GM12878 (cell line): ENCODE measurements around the gene PLAC8L1. TPM values are rescaled to one million over a fixed set of nuclear protein-coding genes. Genes with fewer than 3 reads are reported as not detected.

Experiments
- ATAC-seq: fragments of 200-7000 bp; cut with Tn5 transposase; 3 replicates; pipeline ENCODE4 v1.9.1; 2020; ENCODE audit warnings: mild to moderate bottlenecking, moderate library complexity
- BruUV-seq: library from RNA; stranded (reverse); fragments of 400-500 nt; replicated peaks from 2 replicates; lab custom pipeline; 2021; lab: Mats Ljungman, UMichigan
- CTCF ChIA-PET: fragments of 300-600 bp; sonication (Branson Sonifier 250); formaldehyde crosslinking; extraction: SDS; loops from one replicate; lab custom pipeline; 2021; ENCODE audit warnings: inconsistent platforms; lab: Yijun Ruan, JAX
- POLR2A ChIA-PET: fragments of 350-600 bp; formaldehyde crosslinking; extraction: SDS; loops from one replicate; lab custom pipeline; 2021; ENCODE audit warnings: inconsistent platforms; lab: Charles Lee
- RAD21 ChIA-PET: fragments of 300-600 bp; sonication (Branson Sonifier 250); formaldehyde crosslinking; loops from one replicate; lab custom pipeline; 2023; ENCODE audit warnings: antibody characterized with exemption; ENCODE audit not compliant: unreplicated experiment; lab: Charles Lee
- SMC1A ChIA-PET: fragments of 300-600 bp; sonication (Branson Sonifier 250); formaldehyde crosslinking; loops from one replicate; lab custom pipeline; 2023; ENCODE audit not compliant: unreplicated experiment, uncharacterized antibody; lab: Charles Lee
- DNase-seq: peaks from one replicate; pipeline ENCODE4 v3.0.0-alpha.2; 2011; ENCODE audit warnings: low read depth, low spot score
- FAIRE-seq: peaks from 3 replicates; lab custom pipeline; 2011; peaks lifted over from hg19 to GRCh38; lab: Jason Lieb, UNC
- H2AFZ ChIP-seq: 2 replicates; pipeline ENCODE4 v1.6.0; 2011; ENCODE audit warnings: low read depth, low read length, control low read depth; ENCODE audit not compliant: control insufficient read depth
- H3K27ac ChIP-seq: 2 replicates; pipeline ENCODE4 v1.5.1; 2011; ENCODE audit warnings: control low read depth; ENCODE audit not compliant: control insufficient read depth, insufficient read depth
- H3K27me3 ChIP-seq, 2 experiments: replicated peaks in 1 of 2; 2 replicates each; pipeline versions ENCODE4 v1.6.0 to v1.6.1; 2011; ENCODE audit warnings: low read length in 1 of 2; ENCODE audit not compliant: control insufficient read depth in 2 of 2, insufficient read depth in 2 of 2
- H3K36me3 ChIP-seq, 2 experiments: 2 replicates each; pipeline ENCODE4 v1.5.1; 2011; ENCODE audit warnings: low read length in 1 of 2; ENCODE audit not compliant: control insufficient read depth in 2 of 2, insufficient read depth in 2 of 2
- H3K4me1 ChIP-seq: 2 replicates; pipeline ENCODE4 v1.6.1; 2011; ENCODE audit warnings: mild to moderate bottlenecking, low read length, moderate library complexity, mixed read lengths; ENCODE audit not compliant: control insufficient read depth, insufficient read depth
- H3K4me2 ChIP-seq: 2 replicates; pipeline ENCODE4 v1.6.0; 2011; ENCODE audit warnings: control low read depth; ENCODE audit not compliant: control insufficient read depth, insufficient read depth
- H3K4me3 ChIP-seq: fragments of 200-600 bp; sonication (generic); 2 replicates; pipeline ENCODE4 v1.5.1; 2016
- H3K79me2 ChIP-seq: 2 replicates; pipeline ENCODE4 v1.6.0; 2011; ENCODE audit warnings: low read length; ENCODE audit not compliant: control insufficient read depth, insufficient read depth
- H3K9ac ChIP-seq: 2 replicates; pipeline ENCODE4 v1.8.0; 2011; ENCODE audit warnings: low read length, control low read depth, mixed read lengths; ENCODE audit not compliant: control insufficient read depth, insufficient read depth
- H3K9me3 ChIP-seq: replicated peaks from 3 replicates; pipeline ENCODE4 v1.5.1; 2011; ENCODE audit warnings: mild to moderate bottlenecking, low read length; ENCODE audit not compliant: control insufficient read depth, insufficient read depth
- H4K20me1 ChIP-seq: 2 replicates; pipeline ENCODE4 v1.6.0; 2011; ENCODE audit not compliant: control insufficient read depth, insufficient read depth
- E2F8 ChIP-seq: fragments of 450-650 bp; IDR thresholded peaks from 2 replicates; pipeline ENCODE4 v1.6.1; 2018; ENCODE audit warnings: mild to moderate bottlenecking, low read depth, moderate library complexity; ENCODE audit not compliant: partially characterized antibody
- IRF3 ChIP-seq: fragments of 450-650 bp; IDR thresholded peaks from 2 replicates; pipeline ENCODE4 v1.6.1; 2014; ENCODE audit warnings: mild to moderate bottlenecking
- MTA2 ChIP-seq: fragments of 450-650 bp; IDR thresholded peaks from 2 replicates; pipeline ENCODE4 v1.6.1; 2016; ENCODE audit warnings: low read depth, mild to moderate bottlenecking, moderate library complexity
- MYB ChIP-seq: fragments of 150-350 bp; IDR thresholded peaks from 2 replicates; pipeline ENCODE4 v1.6.1; 2014; ENCODE audit warnings: mild to moderate bottlenecking, low read depth, low read length, borderline replicate concordance
- NRF1 ChIP-seq: conservative IDR thresholded peaks from 2 replicates; pipeline ENCODE4 v1.6.1; 2011; ENCODE audit warnings: mild to moderate bottlenecking, low read depth, low read length, improper control_type of control experiment
- REST ChIP-seq: IDR thresholded peaks from 2 replicates; pipeline ENCODE4 v1.6.1; 2012; ENCODE audit warnings: mild to moderate bottlenecking, low read depth, low read length
- STAT1 ChIP-seq: fragments of 450-650 bp; conservative IDR thresholded peaks from 2 replicates; pipeline ENCODE4 v1.6.1; 2014; ENCODE audit warnings: antibody characterized with exemption, mild to moderate bottlenecking
- YBX1 ChIP-seq: fragments of 450-650 bp; IDR thresholded peaks from 2 replicates; pipeline ENCODE4 v1.6.1; 2016; ENCODE audit warnings: antibody characterized with exemption
- ZNF217 ChIP-seq: fragments of 450-650 bp; IDR thresholded peaks from 2 replicates; pipeline ENCODE4 v1.6.1; 2017; ENCODE audit warnings: antibody characterized with exemption, mild to moderate bottlenecking
- WGBS: methylation state at CpG from one replicate; pipeline ENCODE4 v1.1.6; 2016; ENCODE audit warnings: low lambda C conversion rate; ENCODE audit not compliant: insufficient replicate concordance, insufficient coverage; ENCODE audit errors: missing lambda C conversion rate; 5-methylcytosine and 5-hydroxymethylcytosine counted together
- in situ Hi-C: fragments of 300-500 bp; cut with MboI; formaldehyde crosslinking; loops from 9 replicates; pipeline ENCODE4 v1.14.3; 2018; ENCODE audit warnings: mixed read lengths
- intact Hi-C: fragments of 100-400 bp; cut with micrococcal nuclease; formaldehyde crosslinking; loops from one replicate; pipeline ENCODE4 v1.14.2; 2022; ENCODE audit not compliant: unreplicated experiment
- polyA plus RNA-seq, 11 experiments: library from polyadenylated mRNA; depleted of rRNA in 4 of 11; unstranded in 6 of 11; stranded (reverse) in 5 of 11; fragments of >200 nt; fragmentation: Nextera tagmentation in 4 of 11; fragmentation: Illumina TruSeq in 1 of 11; extraction: Ambion mirVana in 4 of 11; extraction: Trizol in 1 of 11; gene quantifications; 1 replicate in 1 of 11; 2 replicates in 10 of 11; pipeline versions ENCODE4 v1.2.1 to v1.2.3, GENCODE V29; 2011 to 2016; ENCODE audit warnings: inconsistent platforms in 2 of 11, missing spikeins in 2 of 11, low read depth in 1 of 11
- total RNA-seq, 4 experiments: library from RNA; depleted of rRNA in 3 of 4; stranded (reverse); fragments of >200 nt in 3 of 4; fragmentation: Illumina TruSeq in 1 of 4; extraction: Trizol in 1 of 4; gene quantifications; 2 replicates each; pipeline versions ENCODE4 v1.2.1 to v1.2.3, GENCODE V29; 2013 to 2021
- TF ChIP-seq, protein P1 (sequence below): fragments of 450-650 bp; IDR thresholded peaks from 2 replicates; pipeline ENCODE4 v1.6.1; 2016; ENCODE audit warnings: mild to moderate bottlenecking
- TF ChIP-seq, protein P2 (sequence below): fragments of 450-650 bp; IDR thresholded peaks from 2 replicates; pipeline ENCODE4 v1.6.1; 2017; ENCODE audit warnings: low read depth, mild to moderate bottlenecking, moderate library complexity

The PLAC8L1 gene
- total and polyA plus RNA-seq, 10 of the 15 experiments (the other 5 are each of a cell fraction or from before 2014, with no cell fraction given), result 0.17 to 0.39 (median 0.24) TPM; not detected in 4

- TF ChIP-seq REST (no peak), NRF1 (no peak), IRF3 (no peak)
Observed at GRCh38 chr5:146072595-146072994, 32.8 kb downstream of the PLAC8L1 start (continued).

GRCh38 chr5:146071171-146071570, 34.2 kb downstream of the PLAC8L1 start:
- Histone ChIP-seq H3K4me1 (peaks cover 20% of the 10 kb centered on the region), H3K9ac (no peak overlapping the region), H2AFZ (no peak overlapping the region), H3K36me3 (no peaks in the 10 kb centered on the region), H3K4me3 (no peak overlapping the region), H4K20me1 (no peaks in the 10 kb centered on the region), H3K27me3 (no peaks in the 10 kb centered on the region), H3K27ac (no peak overlapping the region), H3K4me2 (no peak overlapping the region), H3K79me2 (no peaks in the 10 kb centered on the region), H3K9me3 (no peaks in the 10 kb centered on the region)
- SMC1A ChIA-PET, result interaction anchor here (1.0 to 1.4 kb wide), 2 partner anchors 22 to 56 kb away, joined by 3 read pairs; no protein-coding TSS in a partner anchor
- ATAC-seq (no peak), DNase-seq (no peak), FAIRE-seq (no peak)
- RAD21 ChIA-PET, result no interaction called here
- intact Hi-C loops (no loop called here), in situ Hi-C loops (no loop called here)
- POLR2A ChIA-PET, result no interaction called here
- CTCF ChIA-PET, result interaction anchor here (0.6 to 1.3 kb wide), 4 partner anchors 8 to 339 kb away, joined by 3 to 4 read pairs (median 3); no protein-coding TSS in a partner anchor
- WGBS, result 61% methylated on average over 4 of the region's 4 CpGs
- BruUV-seq, result no TSS peak
- TF ChIP-seq E2F8, result no peak
- no peak for TF ChIP-seq YBX1
- TF ChIP-seq, protein P1, sequence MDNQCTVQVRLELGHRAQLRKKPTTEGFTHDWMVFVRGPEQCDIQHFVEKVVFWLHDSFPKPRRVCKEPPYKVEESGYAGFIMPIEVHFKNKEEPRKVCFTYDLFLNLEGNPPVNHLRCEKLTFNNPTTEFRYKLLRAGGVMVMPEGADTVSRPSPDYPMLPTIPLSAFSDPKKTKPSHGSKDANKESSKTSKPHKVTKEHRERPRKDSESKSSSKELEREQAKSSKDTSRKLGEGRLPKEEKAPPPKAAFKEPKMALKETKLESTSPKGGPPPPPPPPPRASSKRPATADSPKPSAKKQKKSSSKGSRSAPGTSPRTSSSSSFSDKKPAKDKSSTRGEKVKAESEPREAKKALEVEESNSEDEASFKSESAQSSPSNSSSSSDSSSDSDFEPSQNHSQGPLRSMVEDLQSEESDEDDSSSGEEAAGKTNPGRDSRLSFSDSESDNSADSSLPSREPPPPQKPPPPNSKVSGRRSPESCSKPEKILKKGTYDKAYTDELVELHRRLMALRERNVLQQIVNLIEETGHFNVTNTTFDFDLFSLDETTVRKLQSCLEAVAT, result no peak
- TF ChIP-seq STAT1, result no peak
- no peak for TF ChIP-seq MTA2
- TF ChIP-seq MYB, result no peak
- TF ChIP-seq, protein P2, sequence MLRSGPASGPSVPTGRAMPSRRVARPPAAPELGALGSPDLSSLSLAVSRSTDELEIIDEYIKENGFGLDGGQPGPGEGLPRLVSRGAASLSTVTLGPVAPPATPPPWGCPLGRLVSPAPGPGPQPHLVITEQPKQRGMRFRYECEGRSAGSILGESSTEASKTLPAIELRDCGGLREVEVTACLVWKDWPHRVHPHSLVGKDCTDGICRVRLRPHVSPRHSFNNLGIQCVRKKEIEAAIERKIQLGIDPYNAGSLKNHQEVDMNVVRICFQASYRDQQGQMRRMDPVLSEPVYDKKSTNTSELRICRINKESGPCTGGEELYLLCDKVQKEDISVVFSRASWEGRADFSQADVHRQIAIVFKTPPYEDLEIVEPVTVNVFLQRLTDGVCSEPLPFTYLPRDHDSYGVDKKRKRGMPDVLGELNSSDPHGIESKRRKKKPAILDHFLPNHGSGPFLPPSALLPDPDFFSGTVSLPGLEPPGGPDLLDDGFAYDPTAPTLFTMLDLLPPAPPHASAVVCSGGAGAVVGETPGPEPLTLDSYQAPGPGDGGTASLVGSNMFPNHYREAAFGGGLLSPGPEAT, result no peak
- TF ChIP-seq ZNF217, result no peak
